Lung (tissue), 12 donors: Measurements from ENCODE around the gene CPA5. TPM values are rescaled to one million over a fixed set of nuclear protein-coding genes. Genes with fewer than 3 reads are reported as not detected.

Source experiments
- ATAC-seq: fragments of 200-7000 bp; cut with Tn5 transposase; one replicate; pipeline ENCODE4 v1.9.1; 2020; ENCODE audit warnings: moderate number of reproducible peaks; ENCODE audit not compliant: insufficient read depth, low FRiP score
- DNase-seq, 3 donors: peaks; one replicate each; pipeline ENCODE4 v3.0.0-alpha.2; 2013 to 2017
- H3K27ac ChIP-seq, 2 donors: one replicate each; pipeline ENCODE4 v1.5.1; 2013; ENCODE audit warnings: mild to moderate bottlenecking in 2 of 2, moderate library complexity in 2 of 2, control low read depth in 1 of 2, inconsistent platforms in 1 of 2, low read depth in 1 of 2, low read length in 1 of 2
- H3K27me3 ChIP-seq, 3 donors: one replicate each; pipeline ENCODE4 v1.5.1; 2013; ENCODE audit warnings: low read length in 2 of 3; ENCODE audit not compliant: control insufficient read depth in 3 of 3, insufficient read depth in 3 of 3
- H3K36me3 ChIP-seq, 4 donors: one replicate each; pipeline ENCODE4 v1.5.1; 2013; ENCODE audit warnings: low read length in 4 of 4, mild to moderate bottlenecking in 1 of 4, moderate library complexity in 1 of 4; ENCODE audit not compliant: control insufficient read depth in 4 of 4, insufficient read depth in 4 of 4
- H3K4me1 ChIP-seq, 5 donors: one replicate each; pipeline ENCODE4 v1.5.1; 2013; ENCODE audit warnings: low read length in 5 of 5, mild to moderate bottlenecking in 2 of 5, moderate library complexity in 1 of 5; ENCODE audit not compliant: control insufficient read depth in 5 of 5, insufficient read depth in 5 of 5
- H3K4me3 ChIP-seq: one replicate; pipeline ENCODE4 v1.5.1; 2013; ENCODE audit warnings: mild to moderate bottlenecking, control low read depth, moderate library complexity
- H3K9ac ChIP-seq, 2 donors: one replicate each; pipeline ENCODE4 v1.5.1; 2013; ENCODE audit warnings: low read length in 2 of 2, control low read depth in 1 of 2; ENCODE audit not compliant: insufficient read depth in 1 of 2
- H3K9me3 ChIP-seq, 4 donors: one replicate each; pipeline ENCODE4 v1.5.1; 2013; ENCODE audit warnings: low read length in 3 of 4, mild to moderate bottlenecking in 1 of 4, moderate library complexity in 1 of 4; ENCODE audit not compliant: control insufficient read depth in 4 of 4, insufficient read depth in 3 of 4
- WGBS, 2 donors: extraction: QIAGEN DNeasy Blood & Tissue Kit; methylation state at CpG; one replicate each; pipeline ENCODE4 v1.1.7; 2013; 5-methylcytosine and 5-hydroxymethylcytosine counted together
- polyA plus RNA-seq, 2 donors: library from polyadenylated mRNA; stranded (reverse); fragments of 200-250 nt; gene quantifications; one replicate each; pipeline ENCODE4 v1.2.1, GENCODE V29; 2013
- total RNA-seq, 2 donors: library from RNA; depleted of rRNA in 1 of 2; stranded (reverse); fragments of >200 nt in 1 of 2; gene quantifications; one replicate each; pipeline ENCODE4 v1.2.1, GENCODE V29; 2014 to 2021
- TF ChIP-seq, protein P1 (sequence below): IDR thresholded peaks from 2 replicates; pipeline ENCODE4 v1.5.1; 2012; ENCODE audit warnings: mild to moderate bottlenecking; ENCODE audit errors: control extremely low read depth, extremely low read depth
- donor health status: control.
- donor health status: control.
- donor health status: Bipolar disorder and iron deficiency.
- donor health status: healthy.
- donor health status: DM: yes; HTN: yes; CAD: no.

The CPA5 gene
- total and polyA plus RNA-seq, 4 donors = 0.08 to 0.10 TPM; not detected in 2

DNA sequence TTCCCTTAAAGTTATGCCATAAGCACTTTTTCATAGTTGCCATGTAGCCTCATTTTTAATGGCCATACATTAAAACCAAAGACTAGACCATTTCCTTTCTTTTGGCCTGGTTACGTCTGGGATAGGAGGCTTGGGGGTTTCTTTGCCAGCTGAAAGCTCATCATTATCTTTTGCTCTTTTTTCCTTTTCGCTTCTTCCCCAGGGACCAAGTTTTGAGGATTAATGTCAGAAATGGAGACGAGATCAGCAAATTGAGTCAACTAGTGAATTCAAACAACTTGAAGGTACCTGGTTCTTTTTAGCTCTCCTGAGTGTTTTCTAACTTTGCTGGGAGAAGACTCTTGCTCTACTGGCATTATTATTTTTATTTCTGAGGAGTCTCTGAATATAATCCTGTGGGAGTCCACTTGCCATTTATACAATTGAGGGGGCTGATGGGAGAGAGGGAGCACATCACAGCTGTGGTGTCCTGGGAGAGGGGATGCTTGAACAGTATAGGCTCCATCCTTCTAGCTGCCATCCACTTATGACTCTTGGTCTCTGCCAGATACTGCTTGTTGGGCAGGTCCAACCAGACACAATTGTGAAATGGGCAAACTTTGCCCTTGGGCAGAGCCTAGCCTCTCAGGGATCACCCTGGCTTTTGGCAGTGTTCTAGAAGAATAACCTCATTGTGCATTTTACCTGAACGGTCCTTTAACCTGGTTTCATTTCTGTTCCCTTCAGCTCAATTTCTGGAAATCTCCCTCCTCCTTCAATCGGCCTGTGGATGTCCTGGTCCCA, 45.9 kb upstream of the CPA5 start:
- Histone ChIP-seq H3K4me1 (no peaks in the 10 kb centered on the region), H3K27me3 (no peaks in the 10 kb centered on the region), H3K4me3 (no peak overlapping the region), H3K9ac (no peak overlapping the region), H3K9me3 (no peaks in the 10 kb centered on the region), H3K36me3 (no peaks in the 10 kb centered on the region), H3K27ac (no peak overlapping the region)
- TF ChIP-seq, protein P1, sequence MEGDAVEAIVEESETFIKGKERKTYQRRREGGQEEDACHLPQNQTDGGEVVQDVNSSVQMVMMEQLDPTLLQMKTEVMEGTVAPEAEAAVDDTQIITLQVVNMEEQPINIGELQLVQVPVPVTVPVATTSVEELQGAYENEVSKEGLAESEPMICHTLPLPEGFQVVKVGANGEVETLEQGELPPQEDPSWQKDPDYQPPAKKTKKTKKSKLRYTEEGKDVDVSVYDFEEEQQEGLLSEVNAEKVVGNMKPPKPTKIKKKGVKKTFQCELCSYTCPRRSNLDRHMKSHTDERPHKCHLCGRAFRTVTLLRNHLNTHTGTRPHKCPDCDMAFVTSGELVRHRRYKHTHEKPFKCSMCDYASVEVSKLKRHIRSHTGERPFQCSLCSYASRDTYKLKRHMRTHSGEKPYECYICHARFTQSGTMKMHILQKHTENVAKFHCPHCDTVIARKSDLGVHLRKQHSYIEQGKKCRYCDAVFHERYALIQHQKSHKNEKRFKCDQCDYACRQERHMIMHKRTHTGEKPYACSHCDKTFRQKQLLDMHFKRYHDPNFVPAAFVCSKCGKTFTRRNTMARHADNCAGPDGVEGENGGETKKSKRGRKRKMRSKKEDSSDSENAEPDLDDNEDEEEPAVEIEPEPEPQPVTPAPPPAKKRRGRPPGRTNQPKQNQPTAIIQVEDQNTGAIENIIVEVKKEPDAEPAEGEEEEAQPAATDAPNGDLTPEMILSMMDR = no peak
- ATAC-seq (no peak), DNase-seq (no peak)
- 84 to 90% methylated on average over 5 of the region's 5 CpGs for WGBS, 2 donors

DNA sequence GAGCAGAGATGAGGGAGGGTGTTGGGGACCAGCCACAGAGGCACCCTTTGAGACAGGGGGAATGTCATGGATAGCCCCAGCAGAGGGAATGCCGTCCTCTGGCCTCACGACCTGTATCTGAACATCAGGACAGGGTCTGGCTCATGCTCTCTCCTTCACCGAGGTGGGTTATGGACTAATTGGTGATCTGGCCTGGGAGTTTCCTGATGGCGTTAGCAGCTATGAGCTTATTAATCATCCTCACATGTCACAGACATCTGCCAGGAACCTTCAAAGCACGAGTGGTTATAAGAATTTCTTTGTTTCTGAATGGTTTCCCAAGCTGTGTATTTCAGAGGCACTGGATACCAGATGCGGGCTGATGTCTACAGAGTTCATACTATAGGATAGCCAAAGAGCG, 44.8 kb upstream of the CPA5 start:
- ATAC-seq = no peak
- Histone ChIP-seq H3K9ac (no peak overlapping the region), H3K4me3 (no peak overlapping the region), H3K9me3 (no peaks in the 10 kb centered on the region), H3K27me3 (no peaks in the 10 kb centered on the region), H3K27ac (no peak overlapping the region), H3K36me3 (no peaks in the 10 kb centered on the region), H3K4me1 (no peaks in the 10 kb centered on the region)
- TF ChIP-seq, protein P1 = no peak
- no peak for DNase-seq
- 87 to 92% methylated on average over 7 of the region's 7 CpGs for WGBS, 2 donors

DNA sequence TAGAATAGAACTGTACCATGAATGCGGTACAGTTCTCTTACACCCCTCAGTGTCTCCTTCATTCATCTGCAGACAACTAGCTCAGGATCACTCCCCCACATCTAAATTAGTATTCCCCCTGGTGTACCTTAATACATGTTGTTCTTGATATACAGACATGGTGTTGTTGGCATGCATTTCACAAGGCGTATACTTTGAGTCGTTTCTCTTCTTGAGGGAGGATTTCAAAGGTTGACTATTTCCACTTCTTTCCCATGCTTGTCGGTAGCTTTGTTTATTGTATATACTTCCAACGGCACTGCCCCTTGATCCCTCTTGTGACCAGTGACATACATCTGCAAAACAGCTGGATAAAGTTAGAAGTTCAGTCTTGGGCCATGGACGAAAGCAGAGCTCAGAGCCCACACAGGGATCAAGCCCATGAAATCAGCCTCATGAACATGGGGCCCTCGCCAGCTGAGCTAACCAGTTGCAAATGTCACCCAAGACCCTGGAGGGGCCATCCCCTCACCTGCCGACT, 43.1 kb upstream of the CPA5 start:
- no peaks in the 10 kb centered on the region for H3K27me3 ChIP-seq
- H3K9ac ChIP-seq = no peak overlapping the region
- no peaks in the 10 kb centered on the region for H3K36me3 ChIP-seq
- peak in 2 of 3 donors; percentile 37 to 48 for DNase-seq
- no peak overlapping the region for H3K4me3 ChIP-seq
- no peak overlapping the region for H3K27ac ChIP-seq
- no peaks in the 10 kb centered on the region for H3K4me1 ChIP-seq
- no peak for ATAC-seq
- TF ChIP-seq, protein P1 = no peak
- WGBS, 2 donors = 74 to 81% methylated on average over 8 of the region's 8 CpGs
- no peaks in the 10 kb centered on the region for H3K9me3 ChIP-seq
